HepG2 (cell line): ENCODE data around the gene RPS27A. TPM values are rescaled to one million over a fixed set of nuclear protein-coding genes. Genes with fewer than 3 reads are reported as not detected.
A peak's percentile ranks its signal among the peaks of the same experiment; 100 is the strongest.

Experiments
- CAMTA2 ChIP-seq: sonication (generic); formaldehyde crosslinking; IDR thresholded peaks from 2 replicates; pipeline ENCODE4 v1.4.0; 2020; ENCODE audit warnings: mild to moderate bottlenecking, missing genetic modification reagents, borderline replicate concordance
- HNRNPLL ChIP-seq: fragments of 200-400 bp; formaldehyde crosslinking; IDR thresholded peaks from 2 replicates; pipeline ENCODE4 v1.6.1; 2017; ENCODE audit warnings: mild to moderate bottlenecking, low read depth, low read length; ENCODE audit not compliant: poor library complexity, severe bottlenecking
- KAT8 ChIP-seq: IDR thresholded peaks from 2 replicates; pipeline ENCODE4 v1.6.1; 2016; ENCODE audit warnings: missing genetic modification reagents, missing compliant biosample characterization
- ONECUT2 ChIP-seq: sonication (generic); formaldehyde crosslinking; IDR thresholded peaks from 2 replicates; pipeline ENCODE4 v1.4.0; 2020; ENCODE audit warnings: missing genetic modification reagents
- PBX3 ChIP-seq: sonication (generic); formaldehyde crosslinking; IDR thresholded peaks from 2 replicates; pipeline ENCODE4 v1.8.1; 2023; ENCODE audit warnings: missing genetic modification reagents, inconsistent platforms, borderline replicate concordance
- PPARG ChIP-seq: conservative IDR thresholded peaks from 2 replicates; pipeline ENCODE4 v1.6.1; 2016; ENCODE audit warnings: missing biosample characterization, missing genetic modification reagents
- SSRP1 ChIP-seq: IDR thresholded peaks from 2 replicates; pipeline ENCODE4 v1.6.1; 2016; ENCODE audit warnings: control low read depth
- TEF ChIP-seq: sonication (generic); formaldehyde crosslinking; IDR thresholded peaks from 2 replicates; pipeline ENCODE4 v1.5.0; 2020; ENCODE audit warnings: missing genetic modification reagents
- ZNF276 ChIP-seq: sonication (generic); formaldehyde crosslinking; IDR thresholded peaks from 2 replicates; pipeline ENCODE4 v1.4.0; 2020; ENCODE audit warnings: mild to moderate bottlenecking, low read depth, missing genetic modification reagents
- ZNF343 ChIP-seq: sonication (generic); formaldehyde crosslinking; IDR thresholded peaks from 2 replicates; pipeline ENCODE4 v1.4.0; 2020; ENCODE audit warnings: mild to moderate bottlenecking, missing genetic modification reagents
- ZNF382 ChIP-seq: sonication (generic); formaldehyde crosslinking; IDR thresholded peaks from 2 replicates; pipeline ENCODE4 v1.5.0; 2020; ENCODE audit warnings: missing genetic modification reagents, mild to moderate bottlenecking, borderline replicate concordance
- ZNF407 ChIP-seq: sonication (generic); formaldehyde crosslinking; IDR thresholded peaks from one replicate; pipeline ENCODE4 v1.5.1; 2020; ENCODE audit warnings: mild to moderate bottlenecking, missing genetic modification reagents; ENCODE audit errors: not compliant biosample characterization
- ZNF614 ChIP-seq: IDR thresholded peaks from 2 replicates; pipeline ENCODE4 v1.6.1; 2018; ENCODE audit warnings: missing biosample characterization, missing genetic modification reagents, inconsistent platforms, borderline replicate concordance
- ZSCAN12 ChIP-seq: sonication (generic); formaldehyde crosslinking; IDR thresholded peaks from 2 replicates; pipeline ENCODE4 v1.9.0; 2021; ENCODE audit warnings: mild to moderate bottlenecking, missing genetic modification reagents
- polyA plus RNA-seq, 8 experiments: library from polyadenylated mRNA; depleted of rRNA in 3 of 8; stranded (reverse) in 7 of 8; unstranded in 1 of 8; fragments of >200 nt; fragmentation: Illumina TruSeq in 4 of 8; extraction: Trizol in 4 of 8; gene quantifications; 2 replicates each; pipeline versions ENCODE4 v1.2.1 to v1.2.3, GENCODE V29; 2011 to 2016; ENCODE audit warnings: low read depth in 4 of 8, missing spikeins in 1 of 8, mixed read lengths in 1 of 8; ENCODE audit not compliant: insufficient read depth in 1 of 8
- total RNA-seq, 5 experiments: library from RNA; depleted of rRNA; stranded (reverse); fragments of >200 nt; fragmentation: Illumina TruSeq; extraction: Trizol; gene quantifications; 2 replicates each; pipeline ENCODE4 v1.2.3, GENCODE V29; 2016; ENCODE audit warnings: low read depth in 1 of 5

Gene RPS27A
- total and polyA plus RNA-seq, 2 of the 13 experiments (the other 11 are each of a cell fraction or from before 2014, with no cell fraction given) = 2,779 to 3,269 TPM

- TF ChIP-seq ZNF407 (CRISPR knock-in tag) (peak; percentile 98), HNRNPLL (peak; percentile 100), ZNF343 (CRISPR knock-in tag) (peak; percentile 96; the same call in 1 of the 2 replicates), ZNF614 (peak; percentile 88), TEF (CRISPR knock-in tag) (0 out of 2 replicates have a peak, but pooled peaks have one; percentile 19), PPARG (CRISPR knock-in tag) (peak; percentile 62), ONECUT2 (no peak), KAT8 (peak; percentile 95), ZNF382 (CRISPR knock-in tag) (no peak), CAMTA2 (CRISPR knock-in tag) (peak; percentile 96), ZSCAN12 (CRISPR knock-in tag) (no peak), PBX3 (CRISPR knock-in tag) (no peak), SSRP1 (no peak), ZNF276 (CRISPR knock-in tag) (peak; percentile 88)
Measured at GRCh38 chr2:55282110-55282917, 49.8 kb downstream of the RPS27A start (continued).
